ENCODE measurements around the gene OR2A14. TPM values are rescaled to one million over a fixed set of nuclear protein-coding genes. Genes with fewer than 3 reads are reported as not detected.

The OR2A14 gene
- polyA plus RNA-seq, 1 experiment = not detected

DNA sequence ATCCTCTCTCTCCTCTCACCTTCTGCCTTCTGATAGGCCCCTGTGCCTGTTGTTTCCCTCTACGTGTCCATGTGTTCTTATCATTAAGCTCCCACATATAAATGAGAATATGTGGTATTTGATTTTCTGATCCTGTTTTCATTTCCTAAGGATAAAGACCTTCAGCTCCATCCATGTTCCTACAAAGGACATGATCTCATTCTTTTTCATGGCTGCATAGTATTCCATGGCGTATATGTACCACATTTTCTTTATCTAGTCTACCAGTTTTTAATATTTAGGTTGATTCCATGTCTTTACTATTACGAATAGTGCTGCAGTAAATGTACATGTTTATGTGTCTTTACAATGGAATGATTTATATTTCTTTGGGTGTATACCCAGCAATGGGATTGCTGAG lies 32.3 kb upstream of the OR2A14 start:
- no peak overlapping the region for H3K27ac ChIP-seq (ENCODE audit: low read depth, low read length)
- ChIA-PET CTCF (no interaction called here), POLR2A (no interaction called here)
- H3K9me3 ChIP-seq (ENCODE audit: control insufficient read depth, insufficient read depth, low read length) = no peaks in the 10 kb centered on the region
- no peak for DNase-seq (ENCODE audit: low read depth, low spot score)
- no peaks in the 10 kb centered on the region for H3K27me3 ChIP-seq (ENCODE audit: control insufficient read depth, insufficient read depth, low read length)
- TF ChIP-seq, protein P1, sequence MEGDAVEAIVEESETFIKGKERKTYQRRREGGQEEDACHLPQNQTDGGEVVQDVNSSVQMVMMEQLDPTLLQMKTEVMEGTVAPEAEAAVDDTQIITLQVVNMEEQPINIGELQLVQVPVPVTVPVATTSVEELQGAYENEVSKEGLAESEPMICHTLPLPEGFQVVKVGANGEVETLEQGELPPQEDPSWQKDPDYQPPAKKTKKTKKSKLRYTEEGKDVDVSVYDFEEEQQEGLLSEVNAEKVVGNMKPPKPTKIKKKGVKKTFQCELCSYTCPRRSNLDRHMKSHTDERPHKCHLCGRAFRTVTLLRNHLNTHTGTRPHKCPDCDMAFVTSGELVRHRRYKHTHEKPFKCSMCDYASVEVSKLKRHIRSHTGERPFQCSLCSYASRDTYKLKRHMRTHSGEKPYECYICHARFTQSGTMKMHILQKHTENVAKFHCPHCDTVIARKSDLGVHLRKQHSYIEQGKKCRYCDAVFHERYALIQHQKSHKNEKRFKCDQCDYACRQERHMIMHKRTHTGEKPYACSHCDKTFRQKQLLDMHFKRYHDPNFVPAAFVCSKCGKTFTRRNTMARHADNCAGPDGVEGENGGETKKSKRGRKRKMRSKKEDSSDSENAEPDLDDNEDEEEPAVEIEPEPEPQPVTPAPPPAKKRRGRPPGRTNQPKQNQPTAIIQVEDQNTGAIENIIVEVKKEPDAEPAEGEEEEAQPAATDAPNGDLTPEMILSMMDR (IDR thresholded peaks at IDR 0.05; ENCODE audit: low read depth, low read length) = no peak
- no peak overlapping the region for H3K4me3 ChIP-seq (ENCODE audit: low read depth, low read length)

DNA sequence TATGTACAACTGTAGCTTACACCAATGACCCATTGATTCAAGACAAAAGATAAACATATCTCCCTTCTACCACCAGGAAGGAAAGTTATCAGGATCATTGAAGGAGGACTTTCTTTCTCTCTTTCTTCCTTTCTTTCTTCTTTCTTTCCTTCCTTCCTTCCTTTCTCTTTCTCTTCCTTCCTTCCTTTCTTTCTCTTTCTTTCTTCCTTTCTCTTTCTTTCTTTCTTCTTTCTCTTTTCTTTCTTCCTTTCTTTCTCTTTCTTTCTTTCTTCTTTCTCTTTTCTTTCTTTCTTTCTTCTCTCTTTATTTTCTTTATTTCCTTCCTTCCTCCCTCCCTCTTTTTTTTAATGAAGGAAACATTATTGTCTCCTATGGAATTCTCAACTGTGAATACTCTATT lies 24.2 kb upstream of the OR2A14 start:
- TF ChIP-seq, protein P1 (IDR thresholded peaks at IDR 0.05; ENCODE audit: low read depth, low read length) = no peak
- no peak for DNase-seq (ENCODE audit: low read depth, low spot score)
- Histone ChIP-seq H3K27me3 (ENCODE audit: control insufficient read depth, insufficient read depth, low read length) (no peaks in the 10 kb centered on the region), H3K4me3 (ENCODE audit: low read depth, low read length) (no peak overlapping the region), H3K9me3 (ENCODE audit: control insufficient read depth, insufficient read depth, low read length) (no peaks in the 10 kb centered on the region), H3K27ac (ENCODE audit: low read depth, low read length) (no peak overlapping the region)
- ChIA-PET POLR2A (no interaction called here), CTCF (no interaction called here)

DNA sequence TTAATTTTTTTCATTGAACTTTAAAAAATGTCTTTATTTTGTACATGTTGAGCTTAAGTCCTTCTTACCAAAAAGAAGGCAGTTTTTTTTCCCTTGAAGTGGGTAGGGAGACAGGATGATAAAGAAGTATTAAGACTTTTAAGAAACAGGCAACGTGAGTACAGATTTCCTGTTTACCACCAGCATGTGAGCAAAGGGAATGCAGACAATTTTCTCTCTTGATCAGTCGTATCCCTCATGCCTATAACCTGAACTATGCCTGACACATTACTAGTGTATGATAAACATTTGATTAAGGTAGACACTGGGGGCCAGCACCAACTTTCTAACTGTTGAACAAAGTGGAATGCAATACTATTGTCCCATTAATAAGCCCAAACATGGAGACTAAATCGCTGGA lies 22.4 kb upstream of the OR2A14 start:
- CTCF ChIA-PET = no interaction called here
- Histone ChIP-seq H3K27ac (ENCODE audit: low read depth, low read length) (no peak overlapping the region), H3K4me3 (ENCODE audit: low read depth, low read length) (no peak overlapping the region), H3K9me3 (ENCODE audit: control insufficient read depth, insufficient read depth, low read length) (no peaks in the 10 kb centered on the region), H3K27me3 (ENCODE audit: control insufficient read depth, insufficient read depth, low read length) (no peaks in the 10 kb centered on the region)
- no peak for DNase-seq (ENCODE audit: low read depth, low spot score)
- POLR2A ChIA-PET = no interaction called here
- TF ChIP-seq, protein P1 (IDR thresholded peaks at IDR 0.05; ENCODE audit: low read depth, low read length) = no peak

DNA sequence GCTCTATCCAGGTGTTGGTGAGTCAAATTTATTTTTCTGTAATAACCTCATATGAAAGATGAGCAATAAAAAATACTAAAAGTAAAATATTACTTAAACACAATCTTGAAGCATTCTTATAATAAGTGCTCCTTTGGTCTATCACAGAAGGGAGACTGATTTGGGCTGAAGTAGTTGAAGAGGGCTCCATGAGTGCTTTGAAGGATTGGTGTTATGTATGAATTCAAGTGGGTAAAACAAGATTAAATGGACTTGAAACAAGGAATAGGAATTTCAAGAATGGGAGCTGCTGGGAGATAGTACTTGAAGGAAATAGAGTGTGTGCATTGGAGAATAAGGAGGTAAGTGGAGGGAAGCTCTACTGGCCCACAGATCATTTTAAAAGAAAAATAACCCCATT lies 20.9 kb upstream of the OR2A14 start:
- TF ChIP-seq, protein P1 (IDR thresholded peaks at IDR 0.05; ENCODE audit: low read depth, low read length) = no peak
- Histone ChIP-seq H3K9me3 (ENCODE audit: control insufficient read depth, insufficient read depth, low read length) (no peaks in the 10 kb centered on the region), H3K27me3 (ENCODE audit: control insufficient read depth, insufficient read depth, low read length) (no peaks in the 10 kb centered on the region), H3K4me3 (ENCODE audit: low read depth, low read length) (no peak overlapping the region), H3K27ac (ENCODE audit: low read depth, low read length) (no peak overlapping the region)
- POLR2A ChIA-PET = no interaction called here
- DNase-seq (ENCODE audit: low read depth, low spot score) = no peak
- CTCF ChIA-PET = no interaction called here

DNA sequence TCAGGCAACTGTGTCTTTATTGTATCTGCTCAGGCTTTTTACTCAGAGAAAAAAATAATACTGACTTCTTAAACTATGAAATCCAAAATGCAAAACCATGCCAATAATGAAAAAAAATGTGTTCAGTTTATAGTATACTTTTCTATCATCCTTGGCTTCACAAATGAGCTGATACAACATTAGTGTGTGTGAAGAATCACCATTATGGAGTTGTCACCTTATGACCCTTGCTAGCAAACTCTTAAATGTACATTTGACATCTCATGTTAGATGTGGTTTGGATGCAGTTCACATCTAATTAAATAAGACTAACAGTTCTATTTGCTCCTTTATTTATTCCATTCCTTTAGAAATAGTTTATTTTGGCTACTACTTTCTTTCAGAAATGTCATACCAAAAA lies 17.8 kb upstream of the OR2A14 start:
- POLR2A ChIA-PET = no interaction called here
- Histone ChIP-seq H3K27me3 (ENCODE audit: control insufficient read depth, insufficient read depth, low read length) (no peaks in the 10 kb centered on the region), H3K9me3 (ENCODE audit: control insufficient read depth, insufficient read depth, low read length) (no peaks in the 10 kb centered on the region), H3K4me3 (ENCODE audit: low read depth, low read length) (no peak overlapping the region), H3K27ac (ENCODE audit: low read depth, low read length) (no peak overlapping the region)
- no peak for DNase-seq (ENCODE audit: low read depth, low spot score)
- TF ChIP-seq, protein P1 (IDR thresholded peaks at IDR 0.05; ENCODE audit: low read depth, low read length) = no peak
- CTCF ChIA-PET = interaction anchor here (0.6 to 1.2 kb wide), 2 partner anchors 23 to 303 kb away, joined by 4 to 8 read pairs; no protein-coding TSS in a partner anchor
